SK-N-MC (cell line): ENCODE data around the gene ADGRL3.

ENCODE experiments used
- DNase-seq: peaks from one replicate; pipeline ENCODE4 v3.0.0-alpha.2; 2011; ENCODE audit warnings: low read depth, low spot score
- H3K27ac ChIP-seq: fragments of 200-600 bp; sonication (generic); 2 replicates; pipeline ENCODE4 v1.5.1; 2016; ENCODE audit warnings: mixed run types
- H3K36me3 ChIP-seq: fragments of 200-600 bp; sonication (generic); 2 replicates; pipeline ENCODE4 v1.6.1; 2017; ENCODE audit warnings: antibody characterized with exemption, low read length, mixed read lengths; ENCODE audit not compliant: insufficient read depth
- H3K4me3 ChIP-seq: fragments of 200-600 bp; sonication (generic); 2 replicates; pipeline ENCODE4 v1.5.1; 2016
- H3K9ac ChIP-seq: fragments of 200-600 bp; sonication (generic); 2 replicates; pipeline ENCODE4 v1.8.0; 2017; ENCODE audit warnings: mixed run types, mixed read lengths; ENCODE audit not compliant: insufficient read length
- H3K9me3 ChIP-seq: fragments of 200-600 bp; sonication (generic); 2 replicates; pipeline ENCODE4 v1.6.1; 2017; ENCODE audit warnings: low read depth, mild to moderate bottlenecking, antibody characterized with exemption, low read length, moderate library complexity, mixed read lengths
- EZH2 ChIP-seq: fragments of 200-600 bp; sonication (generic); IDR thresholded peaks from one replicate; pipeline ENCODE4 v1.6.1; 2017; ENCODE audit warnings: antibody characterized with exemption
- FOXP2 ChIP-seq: optimal IDR thresholded peaks from 2 replicates; pipeline ENCODE3; 2011; ENCODE audit warnings: mild to moderate bottlenecking, moderate library complexity; ENCODE audit not compliant: insufficient read depth; ENCODE audit errors: extremely low read length, control extremely low read depth
- POLR2AphosphoS5 ChIP-seq: IDR thresholded peaks from 2 replicates; pipeline ENCODE4 v1.6.1; 2012; ENCODE audit warnings: mild to moderate bottlenecking, low read depth, low read length, borderline replicate concordance

Gene ADGRL3

DNA sequence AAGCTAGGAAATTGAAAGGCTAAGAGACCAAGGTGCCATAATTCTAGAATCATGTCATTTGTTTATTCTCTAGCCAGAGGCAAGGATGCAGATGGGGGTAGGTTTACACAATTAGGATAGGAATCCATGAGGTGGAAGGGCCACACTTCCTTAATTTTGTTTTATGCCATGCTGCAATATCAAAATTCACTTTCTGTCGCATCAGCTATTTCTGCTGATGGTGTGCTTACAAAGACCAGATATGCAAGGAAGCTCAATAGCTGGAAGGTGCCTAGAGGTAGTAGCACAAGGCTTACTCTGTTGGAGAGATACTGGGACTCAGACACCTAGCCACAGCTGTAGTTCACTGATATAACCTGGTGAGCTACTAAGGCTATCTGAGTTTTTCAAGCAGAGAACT, 328.5 kb downstream of the ADGRL3 start:
- no peak overlapping the region for H3K4me3 ChIP-seq
- TF ChIP-seq EZH2 (no peak), FOXP2 (no peak), POLR2AphosphoS5 (no peak)
- H3K9ac ChIP-seq = no peak overlapping the region
- H3K9me3 ChIP-seq = no peaks in the 10 kb centered on the region
- no peak for DNase-seq
- H3K27ac ChIP-seq = no peak overlapping the region
- no peaks in the 10 kb centered on the region for H3K36me3 ChIP-seq

DNA sequence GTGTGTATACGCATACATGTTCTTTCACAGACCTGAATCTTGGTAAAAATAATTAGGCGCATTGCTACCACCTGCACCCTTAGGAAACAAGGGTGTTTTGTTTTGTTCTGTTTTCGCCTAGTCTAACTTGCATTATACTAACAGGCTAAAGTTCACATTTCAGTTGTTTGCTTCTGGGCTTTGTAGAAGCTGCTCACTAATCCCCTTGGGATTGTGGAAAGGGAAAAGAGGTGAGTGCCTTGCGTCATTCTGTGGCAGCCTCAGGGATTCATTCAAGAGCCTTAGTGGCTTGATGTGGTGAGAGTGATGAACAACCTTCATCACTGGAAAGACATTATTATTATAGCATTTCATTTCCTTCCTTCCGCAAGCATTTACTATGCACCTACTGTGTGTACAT, 331.1 kb downstream of the ADGRL3 start:
- Histone ChIP-seq H3K27ac (no peak overlapping the region), H3K4me3 (no peak overlapping the region), H3K36me3 (no peaks in the 10 kb centered on the region), H3K9ac (no peak overlapping the region), H3K9me3 (no peaks in the 10 kb centered on the region)
- no peak for DNase-seq
- TF ChIP-seq POLR2AphosphoS5 (no peak), EZH2 (no peak), FOXP2 (no peak)

- Histone ChIP-seq H3K36me3 (no peaks in the 10 kb centered on the region), H3K4me3 (no peak overlapping the region), H3K9me3 (no peaks in the 10 kb centered on the region; the same call in 1 of the 2 replicates), H3K9ac (no peak overlapping the region), H3K27ac (no peak overlapping the region)
- DNase-seq = no peak
- TF ChIP-seq FOXP2 (no peak), POLR2AphosphoS5 (no peak), EZH2 (no peak)
These were observed 332.3 kb downstream of the ADGRL3 start for GRCh38 chr4:61532336-61533000.

DNA sequence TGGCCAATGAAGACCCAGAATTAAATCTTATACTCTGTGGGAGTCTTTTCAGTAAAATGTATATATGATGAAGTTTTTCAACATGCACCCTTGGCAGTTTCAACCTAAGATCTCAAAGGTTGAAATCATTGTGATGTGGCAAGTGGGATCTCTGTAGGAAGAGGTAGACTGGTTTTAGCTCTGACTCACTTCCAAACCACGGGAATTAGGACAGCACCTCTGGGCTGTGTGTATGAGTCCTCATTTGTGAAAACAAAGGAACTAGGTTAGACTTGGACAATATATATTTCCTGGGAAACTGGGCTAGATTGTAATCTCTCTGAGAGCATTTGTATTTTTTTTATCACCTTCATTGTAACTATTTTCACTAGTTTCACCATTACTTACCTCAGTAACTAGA, 333.0 kb downstream of the ADGRL3 start:
- Histone ChIP-seq H3K4me3 (no peak overlapping the region), H3K36me3 (no peaks in the 10 kb centered on the region), H3K9ac (no peak overlapping the region), H3K9me3 (no peaks in the 10 kb centered on the region; the same call in 1 of the 2 replicates), H3K27ac (no peak overlapping the region)
- TF ChIP-seq EZH2 = no peak
- TF ChIP-seq POLR2AphosphoS5 = no peak
- no peak for TF ChIP-seq FOXP2
- no peak for DNase-seq

DNA sequence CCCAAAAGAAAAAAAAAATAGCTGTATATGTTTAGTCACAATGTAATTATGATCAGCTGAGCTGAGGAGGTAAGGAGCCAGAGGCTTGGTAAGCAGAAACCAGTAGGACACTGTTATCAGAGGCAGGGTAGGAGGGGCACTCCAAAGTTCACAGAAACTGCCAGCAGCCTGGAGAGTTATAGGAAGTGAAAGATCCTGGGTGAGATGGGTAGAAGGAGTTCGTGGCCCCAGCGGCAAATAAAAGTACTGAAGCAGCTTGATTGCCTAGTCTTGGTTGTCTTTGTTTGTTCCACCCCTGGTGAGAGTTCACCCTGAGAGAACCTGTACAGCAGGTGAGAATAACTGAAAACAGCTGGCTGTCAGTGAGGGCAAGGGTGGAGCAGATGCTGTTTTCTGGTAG, 340.8 kb downstream of the ADGRL3 start:
- Histone ChIP-seq H3K27ac (no peak overlapping the region), H3K9me3 (no peaks in the 10 kb centered on the region; the same call in 1 of the 2 replicates), H3K36me3 (no peaks in the 10 kb centered on the region), H3K4me3 (no peak overlapping the region), H3K9ac (no peak overlapping the region)
- DNase-seq = no peak
- TF ChIP-seq POLR2AphosphoS5 (no peak), EZH2 (no peak), FOXP2 (no peak)

- Histone ChIP-seq H3K36me3 (no peaks in the 10 kb centered on the region), H3K9me3 (no peaks in the 10 kb centered on the region; the same call in 1 of the 2 replicates), H3K27ac (no peak overlapping the region), H3K4me3 (no peak overlapping the region), H3K9ac (no peak overlapping the region)
- DNase-seq = no peak
- TF ChIP-seq FOXP2 (no peak), EZH2 (no peak), POLR2AphosphoS5 (no peak)
These were observed 341.3 kb downstream of the ADGRL3 start for GRCh38 chr4:61541459-61541858.

DNA sequence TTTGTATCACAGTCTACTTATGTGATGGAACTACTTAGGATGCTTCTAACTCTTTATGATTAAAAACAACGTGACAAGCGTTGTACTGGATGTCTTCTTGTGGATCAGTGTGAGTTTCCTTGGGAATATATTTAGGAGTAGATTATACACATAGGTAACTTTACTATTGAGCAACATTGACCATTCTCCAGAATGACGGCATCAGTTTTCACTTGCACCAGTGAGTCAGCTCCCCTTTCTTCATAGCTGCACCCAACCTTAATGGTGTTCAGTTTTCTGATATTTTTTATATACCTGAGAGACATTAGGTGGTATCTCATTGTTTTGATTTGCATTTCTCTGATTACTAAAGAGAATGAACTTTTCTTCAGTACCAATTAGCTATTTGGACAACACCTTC, 343.9 kb downstream of the ADGRL3 start:
- DNase-seq = no peak
- Histone ChIP-seq H3K4me3 (no peak overlapping the region), H3K9ac (no peak overlapping the region), H3K27ac (no peak overlapping the region), H3K9me3 (no peaks in the 10 kb centered on the region), H3K36me3 (no peaks in the 10 kb centered on the region)
- TF ChIP-seq FOXP2 = no peak
- no peak for TF ChIP-seq EZH2
- TF ChIP-seq POLR2AphosphoS5 = no peak

GRCh38 chr4:61545902-61546480, 345.9 kb downstream of the ADGRL3 start:
- H3K9me3 ChIP-seq = no peaks in the 10 kb centered on the region
- H3K36me3 ChIP-seq = no peaks in the 10 kb centered on the region
- TF ChIP-seq FOXP2 = no peak
- no peak for TF ChIP-seq POLR2AphosphoS5
- TF ChIP-seq EZH2 = no peak
- H3K9ac ChIP-seq = no peak overlapping the region
- H3K27ac ChIP-seq = no peak overlapping the region
- no peak for DNase-seq
- no peak overlapping the region for H3K4me3 ChIP-seq
